Stimulated activated CD8-positive, alpha-beta memory T cell treated with anti-CD3 and anti-CD28 coated beads, Interleukin-15, amount 100 ng/mL, for 24 hours (primary cell): ENCODE data around the gene ADGRG4.

Source experiments
- DNase-seq: peaks from one replicate; pipeline ENCODE4 v3.0.0-alpha.2; 2020; ENCODE audit warnings: low read depth

Gene ADGRG4

DNA sequence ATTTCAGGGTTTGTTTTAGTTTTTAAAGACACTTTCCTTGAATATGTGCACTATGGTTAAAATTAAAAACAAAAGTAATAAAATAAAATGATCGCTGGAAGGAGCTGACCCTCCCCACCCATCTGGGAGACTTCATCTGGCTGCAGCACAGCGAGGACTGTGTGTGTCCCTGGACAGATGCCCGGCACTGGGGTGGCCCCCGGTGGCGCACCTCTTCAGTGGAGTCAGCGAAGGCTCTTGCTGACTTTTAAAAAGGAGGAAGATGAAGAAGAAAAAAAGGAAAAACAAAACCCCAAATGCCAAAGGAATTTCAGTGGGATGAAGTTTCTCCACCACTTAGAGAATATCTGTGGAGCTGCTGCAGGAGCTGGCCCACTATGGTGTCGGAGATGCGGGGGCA lies 5.4 kb upstream of the ADGRG4 start:
- no peak for DNase-seq

- no peak for DNase-seq
These were observed 2.3 kb downstream of the ADGRG4 start for GRCh38 chrX:136303041-136303440.

DNA sequence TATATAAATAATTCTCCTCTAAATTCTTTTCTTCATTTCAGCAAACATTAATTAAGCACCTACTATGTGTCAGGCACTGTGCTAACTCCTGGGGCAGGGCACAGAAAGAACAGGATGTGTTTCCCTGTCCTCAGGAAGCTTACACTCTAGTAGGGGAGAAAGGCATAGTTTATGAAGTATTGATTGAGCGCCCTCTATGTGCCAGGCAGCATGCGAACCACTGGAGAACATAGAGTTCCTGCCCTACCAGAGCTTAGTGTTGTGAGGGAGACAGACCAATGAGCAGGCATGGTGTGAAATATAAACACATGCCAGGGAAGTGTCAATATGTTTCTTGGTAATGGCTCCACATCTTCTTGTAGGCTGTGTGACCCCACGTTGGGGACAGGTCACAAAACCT lies 3.7 kb downstream of the ADGRG4 start:
- DNase-seq: no peak

GRCh38 chrX:136306182-136306581 lies 5.4 kb downstream of the ADGRG4 start:
- no peak for DNase-seq

GRCh38 chrX:136307471-136307870 lies 6.7 kb downstream of the ADGRG4 start:
- no peak for DNase-seq

GRCh38 chrX:136310411-136310810 lies 9.6 kb downstream of the ADGRG4 start:
- DNase-seq: no peak

GRCh38 chrX:136318156-136318555 lies 17.4 kb downstream of the ADGRG4 start:
- no peak for DNase-seq

DNA sequence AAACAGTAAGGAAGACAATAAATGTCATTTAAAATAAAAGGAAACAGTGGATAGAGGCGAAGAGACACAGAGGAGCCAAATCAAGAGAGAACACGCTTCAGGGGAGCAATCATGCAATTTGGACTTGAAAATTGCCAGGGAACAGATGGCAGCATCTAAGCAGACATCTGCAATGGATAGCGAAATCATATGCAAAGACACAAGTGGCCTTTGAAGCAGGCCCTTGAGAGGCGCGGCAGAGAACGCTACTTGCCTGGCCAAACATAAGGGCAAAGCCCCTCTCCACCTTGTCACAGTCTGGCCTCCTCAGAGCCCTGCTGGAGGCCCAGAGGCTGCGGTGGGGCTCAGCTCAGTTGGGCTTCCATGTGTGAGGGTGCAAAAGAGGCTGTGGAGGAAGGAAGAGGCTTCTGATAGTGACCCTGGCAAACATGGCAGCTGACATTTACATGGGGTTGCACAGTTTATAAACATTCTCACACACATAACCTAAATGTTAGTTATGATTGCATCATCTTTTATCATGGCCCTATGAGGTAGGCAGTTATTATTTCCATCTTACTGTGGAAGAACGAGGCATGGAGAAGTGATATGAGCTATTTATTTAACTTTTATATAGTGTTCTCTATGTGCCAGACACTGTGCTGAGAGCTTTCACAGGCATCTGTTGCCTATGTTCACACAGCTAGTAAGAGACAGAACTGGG lies 18.3 kb downstream of the ADGRG4 start:
- DNase-seq: no peak

GRCh38 chrX:136319600-136319999 lies 18.8 kb downstream of the ADGRG4 start:
- no peak for DNase-seq

DNA sequence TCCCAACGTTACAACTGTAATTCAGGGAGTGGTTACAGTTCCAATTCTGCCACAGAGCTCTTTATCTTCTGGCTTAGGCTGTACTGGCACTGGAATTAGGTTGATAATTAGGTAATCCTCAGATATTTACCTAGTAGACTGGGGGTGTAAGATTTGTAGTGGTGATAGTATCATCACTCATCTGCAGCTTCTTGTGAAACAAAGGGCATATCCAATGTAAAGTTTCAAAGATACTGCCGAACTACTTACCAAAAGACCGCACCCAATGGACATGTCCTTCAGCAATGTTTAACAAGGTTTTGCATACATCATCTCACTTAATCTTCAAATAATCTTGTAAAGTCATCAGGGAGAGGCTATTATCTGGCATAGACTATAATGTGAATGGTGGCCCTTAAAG lies 20.8 kb downstream of the ADGRG4 start:
- no peak for DNase-seq

DNA sequence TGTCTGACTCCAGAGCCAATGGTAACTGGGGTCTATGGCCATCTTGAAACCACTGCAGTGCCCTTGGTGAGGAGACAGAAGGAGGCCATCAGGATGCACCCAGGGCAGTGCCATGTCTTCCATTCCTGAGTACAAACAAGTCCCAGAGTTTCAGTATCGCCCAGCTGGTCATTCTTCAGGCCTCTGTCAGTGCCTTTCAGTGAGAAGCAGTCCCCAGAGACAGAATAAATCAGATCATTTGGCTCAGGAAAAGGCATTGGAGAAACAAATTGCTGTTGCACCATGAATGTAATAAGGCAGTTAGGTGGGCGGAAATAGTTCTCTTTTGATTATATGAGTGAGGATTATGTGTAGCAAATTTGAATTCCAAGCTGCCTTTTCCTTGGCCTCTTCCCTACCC lies 21.3 kb downstream of the ADGRG4 start:
- DNase-seq: no peak

DNA sequence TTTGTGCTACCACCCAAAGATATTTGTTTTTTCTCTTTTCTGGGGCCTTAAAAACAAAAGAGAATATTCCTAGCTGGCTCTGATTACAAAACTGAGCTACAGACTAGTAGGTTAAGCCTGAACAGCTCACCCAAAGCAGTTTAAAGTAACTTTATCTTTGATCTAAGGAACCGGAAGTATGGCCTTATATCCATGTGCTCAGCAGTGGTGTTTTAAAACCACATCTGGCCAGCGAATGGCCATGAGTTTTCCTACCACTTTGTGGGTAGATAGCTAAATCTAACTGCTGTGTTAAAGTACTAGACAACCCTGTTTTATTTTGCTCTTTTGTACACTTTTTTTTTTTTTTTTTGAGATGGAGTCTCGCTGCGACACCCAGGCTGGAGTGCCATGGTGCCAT lies 24.6 kb downstream of the ADGRG4 start:
- DNase-seq: no peak

DNA sequence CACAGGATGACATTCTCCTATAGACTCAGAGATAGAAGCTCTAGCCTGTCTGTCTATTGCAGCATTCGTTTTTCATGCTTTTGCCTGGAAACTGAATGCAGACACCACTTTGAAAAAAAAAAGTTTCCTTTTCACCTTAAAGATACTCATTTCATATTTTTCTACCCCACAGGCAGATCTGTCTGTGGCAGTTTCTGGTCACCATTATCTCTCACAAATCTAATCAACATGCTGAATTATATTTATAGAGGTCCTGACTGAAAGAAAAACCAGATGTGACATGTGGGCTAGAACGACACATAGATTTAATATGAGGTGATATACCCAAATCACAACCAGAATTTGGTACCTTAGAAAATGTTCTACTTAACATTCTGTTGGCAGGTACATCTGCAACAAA lies 28.2 kb downstream of the ADGRG4 start:
- DNase-seq: no peak

GRCh38 chrX:136336623-136337022 lies 35.9 kb downstream of the ADGRG4 start:
- DNase-seq: no peak

- DNase-seq: no peak
These were observed 38.9 kb downstream of the ADGRG4 start for GRCh38 chrX:136339702-136340101.

GRCh38 chrX:136344320-136344719 lies 43.6 kb downstream of the ADGRG4 start:
- DNase-seq: no peak

- DNase-seq: no peak
These were observed 45.7 kb downstream of the ADGRG4 start for GRCh38 chrX:136346506-136346905.

GRCh38 chrX:136347706-136348105 lies 46.9 kb downstream of the ADGRG4 start:
- no peak for DNase-seq

DNA sequence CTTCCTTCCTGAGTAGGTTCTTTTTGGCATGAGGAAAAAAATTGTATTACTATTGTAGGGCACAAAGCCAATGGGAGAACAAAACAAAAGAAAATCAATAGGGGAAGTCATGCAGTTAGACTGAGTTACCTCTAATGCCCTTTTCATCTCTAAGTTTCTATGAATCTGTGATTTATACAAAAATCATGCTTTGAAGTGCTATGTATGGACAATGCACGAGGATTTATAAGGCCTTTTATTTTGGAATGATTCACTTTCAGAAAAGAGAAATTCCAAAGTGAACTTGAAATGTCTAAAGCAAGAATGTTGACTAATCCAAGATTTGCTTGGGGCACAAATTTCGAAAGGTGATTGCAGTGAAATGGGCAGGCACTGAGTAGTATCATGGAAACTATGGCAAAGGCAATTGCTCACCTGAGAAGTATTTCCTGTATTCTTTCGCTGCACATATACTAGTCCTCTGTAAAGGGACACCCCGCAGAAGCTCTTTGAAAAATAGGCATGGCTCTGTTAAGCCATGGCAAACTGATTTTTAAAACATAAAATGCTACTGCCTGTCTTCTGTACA lies 52.8 kb downstream of the ADGRG4 start:
- no peak for DNase-seq

GRCh38 chrX:136354201-136354600 lies 53.4 kb downstream of the ADGRG4 start:
- no peak for DNase-seq

DNA sequence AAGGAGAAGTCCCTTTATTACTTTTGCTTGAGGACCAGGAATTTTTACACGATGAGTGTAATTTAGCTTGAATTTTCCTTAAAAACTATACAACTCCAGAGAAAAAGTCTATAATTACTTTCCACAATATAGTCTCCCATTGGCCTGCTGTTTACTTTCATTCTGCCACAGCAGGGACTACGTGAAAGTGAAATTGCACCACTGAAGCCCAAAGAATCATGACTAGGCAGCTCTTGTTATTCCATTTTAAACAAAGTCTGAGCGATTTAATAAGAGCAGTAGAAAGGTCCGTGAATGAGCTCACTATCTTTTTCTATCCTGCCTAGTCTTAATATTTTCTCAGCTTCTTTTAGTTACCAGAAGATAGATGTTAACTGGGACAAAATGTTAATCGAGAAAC lies 68.6 kb downstream of the ADGRG4 start:
- DNase-seq: no peak

DNA sequence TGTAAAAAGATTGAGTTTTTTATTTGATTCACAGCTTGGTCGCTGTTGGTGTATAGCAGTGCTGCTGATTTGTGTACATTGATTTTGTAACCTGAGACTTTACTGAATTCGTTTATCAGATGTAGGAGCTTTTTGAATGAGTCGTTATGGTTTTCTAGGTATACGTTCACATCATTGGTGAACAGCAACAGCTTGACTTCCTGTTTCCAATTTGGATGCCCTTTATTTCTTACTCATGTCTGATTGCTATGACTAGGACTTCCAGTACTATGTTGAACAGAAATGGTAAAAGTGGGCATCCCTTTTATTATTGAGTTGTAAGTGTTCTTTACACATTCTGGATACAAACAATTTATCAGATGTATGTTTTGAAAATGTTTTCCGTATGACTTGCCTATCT lies 76.0 kb downstream of the ADGRG4 start:
- no peak for DNase-seq

DNA sequence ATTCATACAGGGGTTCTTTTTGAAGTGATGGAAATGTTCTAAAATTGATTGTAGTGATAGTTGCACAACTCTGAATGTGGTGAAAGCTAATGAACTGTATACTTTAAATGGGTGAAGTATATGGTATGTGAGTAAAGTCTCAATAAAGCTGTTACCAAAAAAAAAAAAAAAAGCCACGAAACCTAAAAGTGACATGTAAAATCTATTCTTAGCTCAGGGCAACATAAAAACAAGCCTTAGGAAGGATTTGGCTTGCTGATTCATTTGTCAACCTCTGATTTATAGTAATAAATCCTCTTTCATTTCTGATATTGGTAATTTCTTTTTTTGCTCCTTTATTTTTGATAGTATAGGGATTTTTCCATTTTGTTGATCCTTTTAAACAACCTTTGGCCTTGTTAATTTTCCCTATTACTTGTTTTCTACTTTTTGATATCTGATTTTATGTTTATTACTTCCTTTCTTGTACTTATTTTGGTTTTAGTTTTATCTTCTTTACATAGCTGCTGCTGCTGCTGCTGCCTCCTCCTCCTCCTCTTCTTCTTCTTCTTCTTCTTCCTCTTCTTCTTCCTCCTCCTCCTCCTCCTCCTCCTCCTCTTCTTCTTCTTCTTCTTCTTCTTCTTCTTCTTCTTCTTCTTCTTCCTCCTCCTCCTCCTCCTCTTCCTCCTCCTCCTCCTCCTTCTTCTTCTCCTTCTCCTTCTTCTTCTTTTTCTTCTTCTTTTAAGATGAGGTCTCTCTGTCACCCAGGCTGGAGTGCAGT lies 79.4 kb downstream of the ADGRG4 start:
- DNase-seq: no peak

DNA sequence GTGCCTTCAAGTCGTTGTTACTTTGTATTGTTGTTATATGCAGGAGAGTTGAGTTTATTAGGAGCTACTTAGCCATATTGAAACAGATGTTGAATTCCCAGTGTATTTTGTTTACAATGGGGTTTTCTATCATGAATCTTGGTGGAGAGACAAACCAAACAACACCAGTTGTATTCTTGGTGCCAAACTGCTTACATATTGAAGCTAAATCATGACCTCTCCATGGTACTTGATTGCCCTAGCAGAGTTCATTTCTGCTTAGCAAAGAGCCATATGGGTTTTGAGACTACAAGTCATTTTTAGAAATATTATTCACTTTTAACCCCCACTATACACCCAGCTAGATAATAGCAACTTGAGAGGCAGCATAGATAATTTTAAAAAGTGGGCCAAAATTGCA lies 85.4 kb downstream of the ADGRG4 start:
- no peak for DNase-seq
